HS-5 (cell line): ENCODE measurements around the gene RASSF5.
A peak's percentile ranks its signal among the peaks of the same experiment; 100 is the strongest.

ENCODE experiments used
- DNase-seq: peaks from one replicate; pipeline ENCODE4 v3.0.0-alpha.2; 2012; ENCODE audit warnings: low read depth

RASSF5 gene

DNA sequence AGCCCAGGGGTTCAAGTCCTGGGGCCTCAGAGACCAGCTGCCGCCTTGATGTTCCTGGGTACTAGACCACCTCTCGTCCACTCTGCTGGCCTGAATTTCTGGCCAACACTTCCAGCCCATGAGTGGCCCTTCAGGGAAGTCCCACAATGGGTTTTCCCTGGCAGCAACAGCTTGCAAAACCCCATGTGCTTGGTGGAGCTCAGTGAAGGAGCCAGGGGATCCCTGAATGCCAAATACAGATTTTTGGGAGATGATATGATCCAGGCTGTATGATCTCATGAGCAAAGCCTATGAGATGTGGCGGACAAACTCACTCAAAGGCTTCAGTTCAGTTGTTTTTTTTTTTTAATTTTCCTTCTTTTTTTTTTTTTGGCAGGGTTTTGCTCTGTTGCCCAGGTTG, 9.6 kb upstream of the RASSF5 start:
- DNase-seq: no peak

GRCh38 chr1:206498685-206499084, 8.6 kb upstream of the RASSF5 start:
- no peak for DNase-seq

GRCh38 chr1:206500046-206500445, 7.3 kb upstream of the RASSF5 start:
- DNase-seq: no peak

DNA sequence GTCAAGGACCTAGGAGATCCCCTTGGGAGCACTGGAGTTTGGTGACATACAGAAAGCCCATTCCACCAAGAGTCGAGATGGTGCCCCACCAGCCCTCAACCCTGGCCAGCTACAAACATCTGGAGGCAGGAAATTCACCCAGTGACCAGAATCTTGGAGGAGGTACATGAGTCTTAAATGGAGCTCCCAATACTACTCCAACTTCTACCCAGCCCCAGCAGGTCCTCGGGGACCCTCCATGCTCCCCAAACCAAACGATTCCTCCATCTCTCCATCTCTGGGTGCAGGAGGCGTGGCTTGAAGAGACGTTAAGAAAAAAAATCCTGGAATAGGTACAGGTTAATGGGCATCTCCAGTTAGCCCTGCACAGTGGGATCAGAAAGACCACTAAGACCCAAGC, 5.5 kb upstream of the RASSF5 start:
- DNase-seq: no peak

- DNase-seq: no peak
Observed at GRCh38 chr1:206502403-206502802, 4.9 kb upstream of the RASSF5 start.

DNA sequence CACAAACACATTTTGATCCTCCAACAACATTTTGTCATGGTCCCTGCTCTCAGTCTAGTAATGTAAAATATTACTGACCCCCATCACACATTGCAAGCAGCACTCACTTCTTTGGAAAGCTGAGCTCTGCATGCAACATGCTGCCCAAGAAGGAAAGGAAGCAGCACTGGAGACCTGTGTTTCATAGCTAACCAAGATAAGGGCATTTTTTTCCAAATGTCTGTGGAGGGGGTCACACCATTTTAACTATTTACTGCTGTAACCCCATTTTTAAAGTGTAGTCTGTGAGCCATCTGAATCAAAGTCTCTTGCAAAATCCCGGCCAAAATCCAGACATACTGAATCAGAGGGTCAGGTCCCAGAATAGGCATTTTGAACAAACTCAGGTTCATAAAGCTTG, 4.5 kb upstream of the RASSF5 start:
- DNase-seq: no peak

GRCh38 chr1:206503591-206504362, 3.6 kb upstream of the RASSF5 start:
- peak; percentile 97 for DNase-seq

GRCh38 chr1:206504363-206504713, 3.0 kb upstream of the RASSF5 start:
- DNase-seq: no peak

GRCh38 chr1:206505702-206506355, 1.5 kb upstream of the RASSF5 start:
- no peak for DNase-seq

DNA sequence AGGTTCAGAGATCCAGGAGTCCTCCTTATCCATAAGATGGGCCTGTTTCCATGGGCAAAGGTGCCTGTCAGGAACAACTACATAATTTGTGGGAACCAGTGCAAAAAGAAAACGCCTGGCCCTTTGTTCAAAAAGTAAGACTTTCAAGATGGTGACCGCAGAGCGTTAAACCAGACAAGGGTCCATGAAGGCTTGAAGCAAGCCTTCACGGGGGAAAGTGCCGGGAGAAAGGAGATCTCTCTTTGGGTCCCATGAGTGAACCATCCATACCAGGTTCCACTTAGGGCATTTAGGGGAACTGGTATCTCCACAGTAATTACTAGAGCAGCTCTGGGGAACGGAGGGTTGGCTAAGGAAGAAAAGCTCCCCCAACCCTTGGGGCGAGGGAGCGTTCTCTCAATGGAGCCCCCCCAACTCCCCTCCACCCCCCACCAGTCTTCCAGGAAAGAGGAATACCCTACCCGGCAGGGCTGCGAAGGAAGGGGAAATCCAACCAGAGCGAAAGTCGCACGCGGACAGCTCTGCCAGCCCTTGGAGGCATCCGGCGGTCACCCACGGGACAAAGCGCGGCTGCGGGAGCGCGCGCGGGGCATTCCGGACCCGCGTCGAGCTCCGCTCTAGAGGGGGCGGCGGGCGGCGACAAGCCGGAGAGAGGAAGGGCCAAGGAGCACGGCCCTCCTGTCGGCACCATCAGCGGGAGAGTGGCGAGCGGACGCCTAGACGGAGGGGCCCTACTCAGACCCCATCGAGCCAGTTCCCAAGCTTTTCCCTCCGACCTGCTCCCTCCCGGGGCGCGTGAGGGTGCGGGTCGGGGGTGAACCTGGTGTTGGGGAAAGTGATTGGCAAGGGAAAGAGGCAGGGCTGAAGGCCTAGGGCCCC, 687 bp upstream of the RASSF5 start:
- no peak for DNase-seq

DNA sequence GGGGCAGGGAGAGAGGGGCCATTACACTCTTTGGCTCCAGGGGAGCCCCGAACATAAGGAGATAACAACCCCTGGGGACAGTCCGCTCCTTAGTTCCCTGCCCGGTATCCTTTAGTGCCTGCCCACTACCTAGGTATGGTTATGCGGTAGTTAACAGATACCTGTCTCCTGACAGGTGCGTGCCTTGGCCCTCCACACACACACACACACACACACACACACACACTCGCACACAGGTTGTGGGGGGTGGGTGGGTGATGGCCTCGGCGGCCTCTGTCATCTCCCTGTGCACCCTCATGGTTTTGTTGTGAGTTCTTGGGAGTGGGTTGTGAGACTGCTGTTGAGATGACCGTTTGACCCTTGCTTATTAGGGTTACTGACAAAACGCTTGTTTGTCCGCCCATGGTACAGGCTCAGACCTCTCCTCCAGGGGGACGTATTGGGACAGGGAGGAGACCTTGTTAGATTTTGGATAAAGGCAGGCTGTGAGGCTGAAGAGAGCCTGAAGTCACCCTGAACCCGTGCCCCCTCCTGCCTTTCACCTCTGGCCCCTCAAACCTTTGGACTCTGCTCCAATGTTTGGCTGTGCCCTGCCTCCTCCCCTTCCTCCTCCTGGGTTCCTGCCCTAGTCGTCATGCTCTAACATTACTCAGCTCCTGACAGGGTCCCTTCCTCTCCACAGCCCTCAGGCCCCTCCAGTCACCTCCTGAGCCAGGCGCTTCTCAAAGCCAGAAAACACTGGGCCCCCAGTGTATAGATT, 979 bp downstream of the RASSF5 start:
- no peak for DNase-seq

- DNase-seq: no peak
Observed at GRCh38 chr1:206508956-206509355, 1.6 kb downstream of the RASSF5 start.

- no peak for DNase-seq
Observed at GRCh38 chr1:206509612-206510257, 2.4 kb downstream of the RASSF5 start.

DNA sequence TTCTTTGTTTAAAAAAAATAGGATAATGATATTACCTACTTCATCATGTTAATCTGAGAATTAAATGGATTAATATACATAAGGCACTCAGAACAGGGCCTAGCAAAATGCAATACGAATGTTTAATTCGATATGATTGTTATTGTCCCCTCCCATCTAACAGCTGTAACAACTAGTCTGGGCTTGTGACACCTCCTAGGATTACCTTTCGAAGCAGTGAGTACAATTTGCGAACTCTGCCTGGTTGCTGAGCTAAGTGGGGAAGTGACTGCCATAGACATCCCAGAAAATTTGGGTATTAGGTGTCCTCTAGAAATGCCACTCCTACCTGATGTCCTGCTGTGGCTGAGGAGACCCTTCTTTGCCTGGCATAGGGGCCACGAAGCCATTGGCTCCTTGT, 3.0 kb downstream of the RASSF5 start:
- no peak for DNase-seq

- no peak for DNase-seq
Observed at GRCh38 chr1:206511362-206512057, 4.2 kb downstream of the RASSF5 start.

GRCh38 chr1:206512058-206512850, 4.9 kb downstream of the RASSF5 start:
- no peak for DNase-seq

- DNase-seq: no peak
Observed at GRCh38 chr1:206512851-206513180, 5.5 kb downstream of the RASSF5 start.

DNA sequence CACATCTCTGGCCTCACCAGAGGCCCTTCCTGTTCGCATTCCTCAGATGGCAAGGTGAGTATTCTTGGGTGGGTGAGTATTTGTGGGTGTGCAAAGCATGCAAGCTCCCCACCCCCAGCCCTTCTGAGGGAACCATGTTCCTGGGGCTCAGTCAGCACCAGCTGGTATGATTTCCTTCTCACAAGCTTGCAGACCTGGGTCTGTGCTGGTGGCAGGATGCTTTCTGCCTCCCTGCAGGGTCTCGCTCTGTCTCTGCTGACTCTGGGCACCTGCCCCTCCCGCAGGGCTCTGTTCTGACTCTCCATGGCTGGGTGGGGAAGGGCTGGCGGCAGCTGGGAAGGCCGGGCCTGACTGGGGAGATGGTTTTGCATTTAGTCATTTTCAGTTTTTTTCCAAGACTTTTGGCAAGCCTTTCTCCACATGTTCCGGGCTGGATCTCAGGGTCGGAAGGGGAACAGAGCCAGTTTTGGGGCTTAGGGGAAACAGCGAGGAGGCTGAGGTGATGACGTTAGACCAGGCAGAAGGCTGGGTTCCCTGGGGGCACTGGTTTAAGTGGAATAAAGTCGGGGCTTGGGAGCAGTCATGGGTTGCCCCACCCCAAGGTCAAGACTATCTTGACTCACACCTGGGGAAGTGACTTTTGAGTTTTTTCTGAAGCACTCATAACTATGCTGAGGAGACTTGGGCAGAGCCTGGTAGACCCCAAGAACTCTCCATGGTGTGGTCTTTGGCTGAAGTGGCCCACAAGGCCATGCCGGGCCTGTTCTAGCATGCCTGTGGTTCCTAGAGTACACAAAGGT, 6.2 kb downstream of the RASSF5 start:
- DNase-seq: peak; percentile 74

GRCh38 chr1:206514813-206515387, 7.6 kb downstream of the RASSF5 start:
- no peak for DNase-seq
